IPS-15b (cell line): ENCODE results near the gene TSR1.

Experiments used
- H3K27me3 ChIP-seq: one replicate; pipeline ENCODE4 v1.6.1; 2013; ENCODE audit warnings: low read length; ENCODE audit not compliant: control insufficient read depth, insufficient read depth
- H3K36me3 ChIP-seq: one replicate; pipeline ENCODE4 v1.6.1; 2013; ENCODE audit warnings: low read length; ENCODE audit not compliant: control insufficient read depth, insufficient read depth
- H3K4me1 ChIP-seq: one replicate; pipeline ENCODE4 v1.6.1; 2013; ENCODE audit warnings: mild to moderate bottlenecking, low read length; ENCODE audit not compliant: control insufficient read depth, insufficient read depth
- H3K4me3 ChIP-seq: one replicate; pipeline ENCODE4 v1.5.1; 2013; ENCODE audit warnings: low read depth, low read length
- H3K9ac ChIP-seq: one replicate; pipeline ENCODE4 v1.6.1; 2013; ENCODE audit warnings: low read depth, mild to moderate bottlenecking, low read length
- H3K9me3 ChIP-seq: one replicate; pipeline ENCODE4 v1.6.1; 2013; ENCODE audit warnings: mild to moderate bottlenecking, low read length; ENCODE audit not compliant: control insufficient read depth, insufficient read depth

TSR1 gene

GRCh38 chr17:2375406-2375805 lies 39.1 kb upstream of the TSR1 start:
- Histone ChIP-seq H3K9me3 (no peaks in the 10 kb centered on the region), H3K36me3 (peaks cover 46% of the 10 kb centered on the region), H3K27me3 (no peaks in the 10 kb centered on the region), H3K4me1 (no peaks in the 10 kb centered on the region), H3K9ac (no peak overlapping the region), H3K4me3 (no peak overlapping the region)

DNA sequence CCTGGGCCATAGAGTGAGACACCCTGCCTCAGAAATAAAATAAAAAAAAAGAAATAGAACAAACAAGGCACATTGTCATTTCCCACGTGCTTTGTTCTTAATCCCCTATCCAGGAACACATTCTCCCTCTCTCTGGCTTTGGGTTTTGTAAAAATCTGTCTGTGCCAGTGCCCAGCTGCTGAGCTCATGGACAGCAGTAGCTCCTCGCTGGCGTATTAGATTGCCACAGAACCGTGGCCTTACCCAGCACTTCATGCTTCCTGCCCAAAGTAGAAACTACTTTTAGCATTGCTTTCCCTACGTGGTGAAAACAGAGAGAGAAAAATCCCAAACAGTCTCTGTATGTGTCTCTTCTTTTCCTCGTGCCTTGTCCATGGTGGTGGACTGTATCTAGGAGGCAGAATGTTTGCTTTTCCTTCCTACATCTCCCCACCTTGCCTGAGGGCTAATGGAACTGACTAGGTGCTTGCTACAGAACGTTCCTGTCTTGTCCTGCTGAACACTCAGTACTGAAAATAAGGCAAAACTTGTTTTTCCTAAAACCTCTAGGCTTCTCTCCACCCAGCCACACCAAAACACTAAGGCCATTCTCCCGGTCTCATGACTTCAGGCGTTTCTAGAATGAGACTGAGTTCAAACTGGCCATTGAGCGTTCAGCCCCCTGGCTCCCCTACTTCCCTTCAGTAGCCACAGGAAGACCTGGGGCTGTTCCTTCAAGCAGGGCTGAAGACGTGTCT lies 38.5 kb upstream of the TSR1 start:
- Histone ChIP-seq H3K9me3 (no peaks in the 10 kb centered on the region), H3K27me3 (no peaks in the 10 kb centered on the region), H3K4me3 (no peak overlapping the region), H3K9ac (no peak overlapping the region), H3K4me1 (no peaks in the 10 kb centered on the region), H3K36me3 (peaks cover 44% of the 10 kb centered on the region)

- H3K27me3 ChIP-seq, result no peaks in the 10 kb centered on the region
- H3K9me3 ChIP-seq, result no peaks in the 10 kb centered on the region
- H3K9ac ChIP-seq, result no peak overlapping the region
- no peaks in the 10 kb centered on the region for H3K4me1 ChIP-seq
- no peak overlapping the region for H3K4me3 ChIP-seq
- peaks cover 38% of the 10 kb centered on the region for H3K36me3 ChIP-seq
These were observed 36.9 kb upstream of the TSR1 start for GRCh38 chr17:2373179-2373578.

GRCh38 chr17:2372681-2373080 lies 36.4 kb upstream of the TSR1 start:
- Histone ChIP-seq H3K9ac (no peak overlapping the region), H3K27me3 (no peaks in the 10 kb centered on the region), H3K4me1 (no peaks in the 10 kb centered on the region), H3K36me3 (peaks cover 39% of the 10 kb centered on the region), H3K4me3 (no peak overlapping the region), H3K9me3 (no peaks in the 10 kb centered on the region)

DNA sequence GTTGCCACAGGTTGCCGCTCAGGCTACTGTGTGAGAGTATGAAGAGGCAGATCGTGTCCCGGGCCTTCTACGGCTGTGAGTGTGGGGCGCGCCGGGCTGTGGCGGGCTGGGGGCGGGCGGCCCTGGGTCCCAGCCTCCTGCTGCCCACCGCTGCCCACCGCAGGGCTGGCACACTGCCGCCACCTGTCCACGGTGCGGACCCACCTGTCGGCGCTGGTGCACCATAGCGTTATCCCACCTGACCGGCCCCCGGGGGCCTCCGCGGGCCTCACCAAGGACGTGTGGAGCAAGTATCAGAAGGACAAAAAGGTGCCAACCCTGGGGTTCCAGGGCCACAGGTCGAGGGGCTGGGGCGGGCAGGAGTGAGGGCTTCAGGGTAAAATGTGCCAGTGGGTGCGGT lies 35.9 kb upstream of the TSR1 start:
- Histone ChIP-seq H3K27me3 (no peaks in the 10 kb centered on the region), H3K9ac (no peak overlapping the region), H3K9me3 (no peaks in the 10 kb centered on the region), H3K4me3 (no peak overlapping the region), H3K36me3 (peaks cover 35% of the 10 kb centered on the region), H3K4me1 (no peaks in the 10 kb centered on the region)

- Histone ChIP-seq H3K36me3 (peaks cover 31% of the 10 kb centered on the region), H3K9ac (no peak overlapping the region), H3K4me1 (no peaks in the 10 kb centered on the region), H3K9me3 (no peaks in the 10 kb centered on the region), H3K27me3 (no peaks in the 10 kb centered on the region), H3K4me3 (no peak overlapping the region)
These were observed 35.2 kb upstream of the TSR1 start for GRCh38 chr17:2371183-2372130.

GRCh38 chr17:2370211-2370589 lies 33.9 kb upstream of the TSR1 start:
- peaks cover 31% of the 10 kb centered on the region for H3K36me3 ChIP-seq
- H3K27me3 ChIP-seq, result no peaks in the 10 kb centered on the region
- no peaks in the 10 kb centered on the region for H3K4me1 ChIP-seq
- H3K9me3 ChIP-seq, result no peaks in the 10 kb centered on the region
- H3K9ac ChIP-seq, result no peak overlapping the region
- no peak overlapping the region for H3K4me3 ChIP-seq

DNA sequence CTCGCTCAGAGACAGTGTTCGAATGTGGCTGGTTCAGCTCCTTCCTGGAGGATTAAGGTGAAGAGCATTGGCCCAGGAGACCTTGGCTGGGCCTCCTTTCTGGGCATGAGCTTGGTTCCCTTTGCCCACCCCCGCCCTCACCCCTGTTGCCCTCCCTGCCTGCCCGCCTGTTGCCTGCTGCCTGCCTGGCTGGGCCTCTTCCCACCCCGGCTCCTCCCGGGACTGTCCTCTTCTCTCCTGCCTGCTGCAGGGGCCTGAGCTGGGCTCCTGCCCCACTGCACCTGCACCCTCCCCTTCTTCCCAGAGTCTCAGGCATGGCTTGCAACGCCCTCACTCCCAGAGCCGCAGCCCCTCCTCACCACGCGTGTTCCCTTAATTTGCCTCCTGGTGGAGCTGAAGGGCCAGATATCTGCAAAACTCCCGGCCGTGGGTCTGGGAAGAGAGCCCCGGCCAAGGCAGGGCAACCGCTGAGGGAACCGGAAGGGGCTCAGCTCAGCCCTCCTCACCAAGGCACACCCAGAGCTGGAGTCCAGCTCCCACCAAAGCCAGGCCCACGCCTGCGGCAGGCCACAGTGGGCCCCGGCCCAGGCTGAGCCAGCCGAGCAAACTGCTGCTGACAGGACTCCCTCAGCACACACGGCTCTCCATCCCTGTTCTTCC lies 33.4 kb upstream of the TSR1 start:
- Histone ChIP-seq H3K36me3 (peaks cover 31% of the 10 kb centered on the region), H3K9me3 (no peaks in the 10 kb centered on the region), H3K4me3 (no peak overlapping the region), H3K9ac (no peak overlapping the region), H3K4me1 (no peaks in the 10 kb centered on the region), H3K27me3 (no peaks in the 10 kb centered on the region)

GRCh38 chr17:2369039-2369438 lies 32.8 kb upstream of the TSR1 start:
- no peaks in the 10 kb centered on the region for H3K9me3 ChIP-seq
- peaks cover 34% of the 10 kb centered on the region for H3K36me3 ChIP-seq
- H3K9ac ChIP-seq, result peak overlapping the region; percentile 37
- H3K4me1 ChIP-seq, result no peaks in the 10 kb centered on the region
- no peak overlapping the region for H3K4me3 ChIP-seq
- H3K27me3 ChIP-seq, result no peaks in the 10 kb centered on the region

DNA sequence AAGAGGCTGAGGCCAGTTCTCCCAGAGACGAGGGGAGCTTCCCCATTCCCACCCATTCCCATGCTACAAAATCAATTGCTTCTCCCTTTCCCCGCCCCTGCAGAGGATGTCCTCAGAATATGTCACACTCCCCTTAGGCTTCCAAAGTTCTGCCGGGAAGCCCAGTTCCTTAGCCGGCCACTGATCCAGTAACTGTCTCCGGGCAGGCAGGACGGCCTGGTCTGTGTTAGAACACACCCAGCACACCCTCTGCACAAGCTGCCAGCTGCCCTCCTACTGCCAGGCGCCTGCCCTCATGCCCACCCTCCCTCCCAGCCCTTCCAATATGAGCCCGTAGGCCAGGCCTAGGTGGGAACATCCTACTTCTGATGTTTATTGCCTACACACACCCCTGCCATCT lies 32.1 kb upstream of the TSR1 start:
- Histone ChIP-seq H3K4me1 (no peaks in the 10 kb centered on the region), H3K9me3 (no peaks in the 10 kb centered on the region), H3K27me3 (no peaks in the 10 kb centered on the region), H3K9ac (peak overlapping the region; percentile 37), H3K36me3 (peaks cover 36% of the 10 kb centered on the region), H3K4me3 (no peak overlapping the region)

GRCh38 chr17:2366747-2367494 lies 30.7 kb upstream of the TSR1 start:
- Histone ChIP-seq H3K4me3 (no peak overlapping the region), H3K9ac (no peak overlapping the region), H3K4me1 (no peaks in the 10 kb centered on the region), H3K9me3 (no peaks in the 10 kb centered on the region), H3K36me3 (peaks cover 36% of the 10 kb centered on the region), H3K27me3 (no peaks in the 10 kb centered on the region)
